ENCODE data around the gene NPR1.
"Not testable (repeated sequence)": the region's sequence is repeated elsewhere in the genome, so short reads cannot be mapped to it uniquely, and the experiment has no call there.

NPR1 gene

DNA sequence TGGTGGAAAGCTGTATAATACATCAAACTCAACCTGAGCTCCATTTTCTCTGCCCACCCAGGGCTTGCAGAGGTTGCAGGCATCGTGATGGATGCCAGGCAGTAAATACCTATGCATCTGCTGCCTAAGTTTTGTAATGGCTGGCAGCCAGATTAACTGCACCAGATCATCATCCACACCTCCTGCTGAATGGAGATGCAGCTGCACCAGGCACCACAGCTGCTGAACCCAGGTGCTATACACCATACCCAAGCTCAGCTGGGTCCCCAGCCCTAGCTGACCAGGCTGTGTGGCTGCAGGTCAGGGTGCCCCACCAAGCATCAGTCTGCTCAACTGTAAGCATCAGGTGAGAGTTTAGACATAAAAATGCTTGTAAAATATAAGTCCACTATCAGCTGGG, 26.7 kb upstream of the NPR1 start:
- DNase-seq = peak; percentile 41

DNA sequence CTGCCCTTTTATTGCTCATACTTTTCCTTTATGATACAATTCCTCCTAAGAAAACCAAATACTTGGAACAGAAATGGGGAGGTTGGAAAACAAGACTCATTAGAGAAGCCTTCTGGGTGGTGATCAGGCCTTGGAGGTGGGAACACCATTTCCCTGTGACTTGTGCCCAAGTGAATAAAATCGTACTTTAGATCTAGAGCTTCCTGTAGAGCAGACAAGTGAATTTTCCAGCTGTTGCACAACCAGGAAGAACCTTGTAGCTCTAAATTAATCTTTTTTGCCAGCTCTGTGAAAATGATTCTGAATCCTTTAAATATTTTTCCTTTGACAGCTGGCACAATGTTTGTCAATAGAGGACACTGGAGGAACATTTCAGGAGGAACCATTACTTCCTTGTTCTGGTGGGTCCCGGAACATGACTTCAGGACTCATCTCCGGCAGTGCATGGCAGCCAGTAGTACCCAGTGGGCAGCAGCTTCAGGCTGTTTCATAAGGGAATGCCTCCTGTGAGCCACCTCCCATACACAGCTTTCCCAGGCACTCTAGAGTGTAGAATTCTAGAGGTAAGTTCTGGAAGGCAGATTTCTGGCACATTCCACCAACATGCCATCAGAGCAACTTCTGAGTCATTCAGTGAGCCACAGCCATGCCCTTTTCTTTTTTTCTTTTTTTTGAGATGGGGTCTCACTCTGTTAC, 25.5 kb upstream of the NPR1 start:
- DNase-seq = peak; percentile 41

DNA sequence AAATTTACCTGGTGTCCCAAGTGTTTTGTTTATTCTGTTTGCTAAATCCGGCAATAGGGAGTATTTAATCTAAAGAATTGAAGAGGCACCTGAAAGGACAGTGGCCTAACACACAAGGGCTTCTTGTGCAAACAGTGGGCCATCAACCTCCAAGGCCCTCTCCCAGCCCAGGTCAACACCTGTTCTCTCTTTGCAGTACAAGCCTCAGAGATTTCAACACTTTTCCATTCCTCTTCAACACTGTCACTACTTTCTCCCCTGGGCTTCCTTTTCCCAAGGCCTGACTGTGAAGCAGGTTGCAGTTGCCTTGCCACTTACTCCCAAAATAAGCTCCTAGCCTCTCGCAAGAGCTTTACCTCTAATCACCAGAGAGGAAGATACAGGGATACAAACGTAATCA, 23.2 kb upstream of the NPR1 start:
- DNase-seq = peak; percentile 12

DNA sequence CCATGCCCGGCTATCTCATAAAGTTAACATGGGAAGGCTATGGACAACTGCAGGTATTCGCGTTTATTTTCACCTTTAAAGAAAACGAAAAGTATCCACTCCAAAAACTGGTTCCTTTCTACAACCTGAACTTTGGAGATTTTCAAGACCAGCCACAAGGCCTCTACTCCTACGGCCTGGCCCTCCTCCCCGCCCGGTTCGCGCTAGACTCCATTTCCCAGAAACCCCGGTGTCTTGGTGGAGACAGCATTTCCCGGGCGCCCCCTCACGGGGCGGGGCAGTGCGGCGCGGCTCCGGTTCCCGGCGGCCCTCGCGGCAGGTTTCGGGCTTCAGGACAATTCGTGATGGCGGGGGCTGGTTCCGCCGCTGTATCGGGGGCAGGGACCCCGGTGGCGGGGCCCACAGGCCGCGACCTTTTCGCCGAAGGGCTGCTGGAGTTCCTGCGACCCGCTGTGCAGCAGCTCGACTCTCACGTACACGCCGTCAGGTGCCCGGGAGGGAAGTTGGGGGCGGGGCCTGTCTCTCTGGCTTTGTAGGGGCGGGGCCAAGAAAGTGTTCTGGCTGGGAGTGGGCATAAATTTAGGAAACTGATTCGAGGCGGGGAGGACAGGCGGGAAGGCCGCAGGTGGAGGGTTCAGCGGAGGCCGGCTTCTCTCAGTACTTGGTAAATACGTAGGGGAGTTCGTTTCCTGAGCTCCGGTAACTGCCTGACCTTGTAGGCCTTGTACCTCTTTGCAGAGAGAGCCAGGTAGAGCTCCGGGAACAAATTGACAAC, 19.9 kb upstream of the NPR1 start, which contains the start of gene SNAPIN:
SNAPIN (plus strand) TSS at position 304 of the 775 bp plus-strand sequence; CDS start at position 345, 41 bp downstream.
- DNase-seq = peak; percentile 97

DNA sequence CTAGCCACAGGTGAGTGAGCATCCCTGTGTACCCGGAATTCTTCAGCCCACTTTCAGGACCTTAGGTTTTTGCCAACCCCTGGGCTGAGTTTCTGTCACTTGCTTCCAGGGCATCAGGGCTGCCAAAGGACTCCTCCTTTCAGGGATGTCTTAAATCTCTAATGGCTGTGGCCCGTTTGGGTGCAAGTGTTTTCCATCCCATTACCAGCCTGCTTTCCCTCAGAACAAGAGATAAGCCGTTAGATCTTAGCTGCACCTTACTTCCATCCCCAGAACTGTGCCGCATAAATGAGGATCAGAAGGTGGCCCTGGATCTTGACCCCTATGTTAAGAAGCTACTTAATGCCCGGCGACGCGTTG, 19.3 kb upstream of the NPR1 start:
- DNase-seq = no peak

DNA sequence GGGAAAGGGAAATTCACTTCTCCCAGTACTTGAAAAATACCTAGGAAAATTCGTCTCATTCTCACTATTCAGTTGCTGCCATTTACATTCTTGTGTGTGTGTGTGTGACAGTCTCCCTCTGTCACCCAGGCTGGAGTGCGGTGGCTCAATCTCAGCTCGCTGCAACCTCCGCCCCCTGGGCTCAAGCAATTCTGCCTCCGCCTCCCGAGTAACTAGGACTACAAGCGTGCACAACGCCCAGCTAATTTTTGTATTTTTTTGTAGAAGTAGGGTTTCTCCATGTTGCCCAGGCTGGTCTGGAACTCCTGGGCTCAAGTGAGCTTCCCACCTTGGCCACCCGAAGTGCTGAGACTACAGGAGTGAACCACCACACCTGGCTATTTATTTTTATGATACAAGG, 18.8 kb upstream of the NPR1 start:
- DNase-seq = peak; percentile 54

DNA sequence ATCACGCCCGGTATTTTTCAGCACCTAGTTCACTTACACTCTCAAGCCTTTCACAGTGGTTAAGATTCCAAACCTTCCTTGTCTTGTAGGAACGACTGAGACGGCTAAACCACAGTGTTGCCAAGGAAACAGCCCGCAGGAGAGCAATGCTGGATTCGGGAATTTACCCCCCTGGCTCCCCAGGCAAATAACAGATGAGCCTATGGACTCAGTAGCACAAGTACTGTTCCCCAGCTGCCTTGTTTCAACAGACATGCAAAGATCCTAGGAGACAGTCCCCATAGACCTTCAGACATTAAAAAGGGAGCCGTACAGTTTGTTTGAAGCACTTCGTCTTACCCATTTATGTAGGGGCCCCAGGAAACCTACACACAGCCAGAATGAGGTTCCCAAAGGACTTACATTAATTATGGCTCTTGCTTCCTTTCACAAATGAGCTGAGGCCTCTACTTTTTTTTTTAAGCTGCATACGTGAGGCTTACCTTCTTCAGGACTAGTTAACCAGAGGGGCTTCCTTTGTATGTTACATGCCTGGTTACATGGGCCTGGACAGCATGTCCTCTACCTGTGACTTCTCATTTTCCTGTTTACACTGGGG, 17.3 kb upstream of the NPR1 start:
- peak; percentile 42 for DNase-seq

DNA sequence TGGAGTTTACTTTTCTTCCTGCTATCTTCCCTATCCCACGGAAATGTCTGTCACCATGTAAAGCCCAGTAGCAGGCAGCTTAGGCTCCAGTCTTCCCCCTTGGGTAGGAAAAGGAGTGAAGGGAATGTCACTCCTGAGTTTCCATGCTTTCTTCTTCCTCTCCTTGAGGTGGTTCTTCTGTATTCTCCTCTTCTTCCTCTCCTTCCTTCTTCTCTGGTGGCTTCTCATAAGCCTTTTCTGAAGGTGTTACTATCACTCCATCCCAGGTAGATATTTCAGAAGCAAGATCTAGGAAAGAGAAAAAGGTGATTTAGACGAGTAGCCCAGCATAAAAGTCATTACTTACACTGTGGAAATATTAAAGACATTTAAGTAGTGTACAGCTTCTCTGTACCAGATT, 16.2 kb upstream of the NPR1 start:
- DNase-seq = peak; percentile 14

DNA sequence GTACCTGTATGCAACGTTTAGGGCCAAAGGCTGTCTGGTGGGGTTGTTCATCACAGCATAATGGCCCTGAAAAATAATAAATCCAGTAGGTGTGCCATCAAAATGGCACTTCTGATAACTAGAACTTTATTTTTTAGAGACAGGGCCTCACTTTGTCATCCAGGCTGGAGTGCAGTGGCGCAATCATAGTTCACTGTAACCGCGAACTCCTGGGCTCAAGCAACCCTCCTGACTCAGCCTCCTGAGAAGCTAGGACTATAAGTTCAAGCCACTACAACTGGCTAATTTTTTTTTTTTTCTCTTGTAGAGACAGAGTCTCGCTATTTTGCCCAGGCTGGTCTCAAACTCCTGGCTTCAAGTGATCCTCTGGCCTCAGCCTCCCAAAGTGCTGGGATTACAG, 15.3 kb upstream of the NPR1 start:
- DNase-seq = peak; percentile 14

DNA sequence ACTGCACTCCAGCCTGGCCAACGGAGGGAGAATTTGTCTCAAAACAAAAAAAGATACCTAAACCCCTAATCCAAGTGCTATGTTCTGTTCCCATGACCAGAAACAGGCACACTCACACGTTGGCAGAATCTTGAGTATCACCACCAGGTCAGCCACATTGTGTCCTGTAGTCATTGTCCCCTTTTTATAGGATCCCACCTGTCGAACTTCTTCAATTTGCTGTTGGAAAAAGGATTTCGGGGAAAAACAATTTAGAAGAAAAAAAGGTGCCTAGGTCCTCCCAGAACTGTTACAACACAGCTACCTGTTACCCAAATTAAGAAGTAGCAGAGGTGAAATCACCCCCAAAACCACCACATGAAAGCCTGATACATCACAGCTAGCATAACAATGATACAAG, 11.0 kb upstream of the NPR1 start:
- DNase-seq = no peak

DNA sequence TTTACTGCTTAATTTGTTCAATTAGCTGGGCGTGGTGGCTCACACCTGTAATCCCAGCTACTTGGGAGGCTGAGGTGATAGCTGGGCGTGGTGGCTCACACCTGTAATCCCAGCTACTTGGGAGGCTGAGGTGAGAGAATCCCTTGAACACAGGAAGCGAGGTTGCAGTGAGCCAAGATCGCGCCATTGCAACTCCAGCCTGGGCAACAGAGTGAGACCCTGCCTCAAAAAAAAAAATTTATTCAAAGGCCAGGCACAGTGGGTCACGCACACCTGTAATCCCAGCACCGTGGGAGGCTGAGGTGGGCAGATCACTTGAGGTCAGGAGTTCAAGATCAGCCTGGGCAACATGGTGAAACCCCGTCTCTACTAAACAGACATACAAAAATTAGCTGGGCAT, 9.8 kb upstream of the NPR1 start:
- DNase-seq = not testable (repeated sequence)

DNA sequence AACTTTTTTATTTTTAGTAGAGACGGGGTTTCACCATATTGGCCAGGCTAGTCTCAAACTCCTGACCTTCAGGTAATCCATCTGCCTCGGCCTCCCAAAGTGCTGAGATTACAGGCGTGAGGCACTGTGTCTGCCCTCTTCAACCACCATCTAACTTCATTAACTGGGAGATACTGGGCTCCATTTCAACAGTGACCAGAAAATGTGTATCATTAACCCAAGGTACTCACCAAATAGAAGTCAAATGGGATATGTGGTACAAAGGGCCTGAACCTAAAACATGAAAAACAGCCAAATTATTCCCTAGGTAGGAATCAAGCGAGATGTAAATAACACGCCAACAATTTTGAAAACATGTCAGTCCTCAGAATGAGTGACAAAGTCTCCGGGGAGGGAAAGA, 8.9 kb upstream of the NPR1 start:
- DNase-seq = no peak

DNA sequence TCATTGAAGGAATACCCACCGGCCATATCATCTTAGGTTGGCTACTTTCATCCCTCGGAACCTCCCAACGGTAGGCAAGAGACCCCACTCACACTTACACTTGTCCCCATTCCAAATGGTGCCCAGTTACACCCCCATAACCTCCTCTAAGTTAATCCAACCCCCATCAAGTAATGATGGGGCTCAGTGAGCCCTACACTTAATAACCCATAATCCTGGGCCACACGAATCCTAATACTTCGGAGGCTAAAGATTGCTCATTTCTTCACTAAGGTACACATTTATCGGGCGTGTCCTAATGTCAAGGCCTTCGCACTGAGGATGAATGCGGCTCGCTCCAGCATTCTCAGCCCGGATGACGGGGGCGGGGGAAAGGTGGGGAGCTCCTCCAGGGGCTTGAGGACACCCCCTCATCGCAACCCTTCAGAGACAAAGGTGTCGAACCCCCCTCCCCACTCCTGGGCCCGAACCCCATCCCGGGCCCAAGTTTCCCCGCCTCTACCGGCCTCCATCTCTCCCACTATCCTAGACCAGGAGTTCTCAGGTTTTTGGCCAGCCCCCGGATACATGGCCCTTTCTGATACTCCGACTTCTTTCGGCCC, 8.1 kb upstream of the NPR1 start:
- no peak for DNase-seq

DNA sequence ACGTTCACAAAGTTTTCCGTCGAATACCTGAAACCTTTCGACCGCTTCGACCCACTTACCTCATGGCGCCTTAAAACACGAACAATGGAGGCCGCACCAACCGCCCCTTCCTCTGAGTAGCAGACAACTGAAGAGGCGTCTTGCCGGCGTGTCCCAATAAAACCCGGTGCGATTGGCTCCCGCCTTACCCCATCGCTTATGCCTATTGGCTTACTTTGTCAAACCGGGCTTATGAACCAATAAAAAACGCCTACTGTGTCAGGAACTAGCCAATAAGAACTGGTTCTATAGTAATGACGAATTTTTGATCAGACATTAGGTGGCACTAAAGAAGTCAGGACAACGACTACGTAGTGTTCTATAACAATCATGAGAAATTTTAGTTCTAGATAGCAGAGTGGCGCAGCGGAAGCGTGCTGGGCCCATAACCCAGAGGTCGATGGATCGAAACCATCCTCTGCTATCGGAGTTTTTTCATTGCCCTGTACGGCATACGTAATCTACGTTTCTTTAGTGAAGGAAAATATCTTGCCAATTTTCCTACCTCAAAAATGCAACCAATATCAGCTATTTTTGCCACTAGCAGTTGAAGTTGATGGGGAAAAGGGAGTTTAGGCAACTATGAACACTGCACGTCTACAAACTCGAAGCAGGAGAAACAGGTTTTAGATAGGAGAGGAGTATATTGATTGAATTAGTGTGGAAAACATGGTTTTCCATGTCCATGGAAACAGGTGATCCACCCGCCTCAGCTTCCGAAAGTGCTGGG, 7.4 kb upstream of the NPR1 start, which contains the start of gene ILF2:
ILF2 (minus strand) TSS at position 135 of the 769 bp plus-strand sequence; CDS start at position 64, 71 bp downstream.
- DNase-seq = peak; percentile 98

DNA sequence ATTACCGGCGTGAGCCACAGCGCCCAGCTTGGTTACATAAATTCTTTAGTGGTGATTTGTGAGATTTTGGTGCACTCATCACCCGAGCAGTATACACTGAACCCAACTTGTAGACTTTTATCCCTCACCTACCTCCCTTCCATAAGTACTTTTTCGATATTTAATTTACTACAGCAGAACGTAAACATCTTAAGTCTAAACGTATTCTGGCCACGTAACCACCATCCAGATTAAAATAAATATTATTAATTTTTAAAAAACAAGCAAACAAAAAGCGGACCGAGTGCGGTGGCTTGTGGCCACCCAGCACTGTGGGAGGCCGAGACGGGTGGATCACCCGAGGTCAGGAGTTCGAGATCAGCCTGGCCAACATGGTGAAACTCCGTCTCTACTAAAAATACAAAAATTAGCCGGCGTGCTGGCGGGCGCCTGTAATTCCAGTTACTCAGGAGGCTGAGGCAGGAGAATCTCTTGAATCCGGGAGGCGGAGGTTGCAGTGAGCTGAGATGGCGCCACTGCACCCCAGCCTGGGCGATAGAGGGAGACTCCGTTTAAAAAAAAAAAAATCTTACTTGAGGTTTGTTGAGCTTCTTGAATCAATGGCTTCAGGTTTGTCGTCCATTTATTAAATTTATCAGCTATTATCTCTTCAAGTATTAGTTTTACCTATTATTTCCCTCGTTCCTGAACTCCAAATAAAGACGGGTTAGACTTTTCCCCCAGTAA, 6.7 kb upstream of the NPR1 start:
- peak; percentile 81 for DNase-seq

DNA sequence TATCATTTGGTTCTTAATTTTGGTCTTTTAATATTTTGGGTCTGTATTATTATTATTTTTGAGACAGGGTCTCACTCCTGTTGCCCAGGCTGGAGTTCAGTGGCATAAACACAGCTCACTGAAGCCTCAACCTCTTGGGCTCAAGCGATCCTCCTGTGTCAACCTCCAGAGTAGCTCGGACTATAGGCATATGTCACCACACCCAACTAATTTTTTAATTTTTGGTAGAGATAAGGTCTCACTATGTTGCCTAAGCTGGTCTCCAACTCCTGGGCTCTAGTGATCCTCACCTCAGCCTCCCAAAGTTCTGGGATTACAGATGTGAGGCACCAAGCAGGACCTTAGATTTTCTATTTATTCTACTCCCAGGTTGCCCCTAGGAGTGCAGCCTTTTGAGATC, 5.0 kb upstream of the NPR1 start:
- DNase-seq = no peak

DNA sequence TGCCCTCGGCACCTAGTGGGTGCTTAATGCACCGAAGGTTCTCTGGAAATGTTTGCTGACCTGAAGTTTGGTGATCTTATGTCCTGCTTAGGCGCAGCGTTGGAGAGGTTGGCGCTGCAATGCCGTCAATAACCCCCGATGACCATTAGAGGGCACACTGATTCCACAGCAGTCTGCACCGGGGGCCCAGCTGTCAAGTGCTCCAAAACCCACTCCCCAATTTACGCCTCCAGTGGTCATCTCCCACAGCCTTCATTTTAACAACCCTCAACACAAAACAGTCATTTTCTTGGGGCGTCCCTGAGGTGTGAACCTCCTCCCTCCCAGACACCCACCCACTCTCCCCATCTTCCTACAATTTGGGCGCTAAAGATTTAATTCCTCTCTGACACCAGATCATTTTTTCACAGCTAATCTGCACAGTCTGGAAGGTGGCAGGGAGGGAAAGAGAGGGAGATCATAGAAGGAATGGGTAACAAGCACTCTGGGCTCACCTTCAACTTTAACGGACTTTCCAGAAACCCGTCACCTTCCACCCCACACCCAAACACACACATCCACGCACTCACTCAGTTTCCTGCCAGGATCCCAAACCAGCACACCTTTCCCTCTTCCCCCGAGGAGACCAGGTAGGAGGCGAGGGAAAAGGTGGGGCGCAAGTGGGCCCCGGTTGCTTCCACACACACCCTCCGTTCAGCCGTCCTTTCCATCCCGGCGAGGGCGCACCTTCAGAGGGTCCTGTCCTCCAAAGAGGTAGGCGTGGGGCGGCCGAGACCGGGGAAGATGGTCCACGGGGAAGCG, 570 bp upstream of the NPR1 start:
- peak; percentile 78 for DNase-seq

DNA sequence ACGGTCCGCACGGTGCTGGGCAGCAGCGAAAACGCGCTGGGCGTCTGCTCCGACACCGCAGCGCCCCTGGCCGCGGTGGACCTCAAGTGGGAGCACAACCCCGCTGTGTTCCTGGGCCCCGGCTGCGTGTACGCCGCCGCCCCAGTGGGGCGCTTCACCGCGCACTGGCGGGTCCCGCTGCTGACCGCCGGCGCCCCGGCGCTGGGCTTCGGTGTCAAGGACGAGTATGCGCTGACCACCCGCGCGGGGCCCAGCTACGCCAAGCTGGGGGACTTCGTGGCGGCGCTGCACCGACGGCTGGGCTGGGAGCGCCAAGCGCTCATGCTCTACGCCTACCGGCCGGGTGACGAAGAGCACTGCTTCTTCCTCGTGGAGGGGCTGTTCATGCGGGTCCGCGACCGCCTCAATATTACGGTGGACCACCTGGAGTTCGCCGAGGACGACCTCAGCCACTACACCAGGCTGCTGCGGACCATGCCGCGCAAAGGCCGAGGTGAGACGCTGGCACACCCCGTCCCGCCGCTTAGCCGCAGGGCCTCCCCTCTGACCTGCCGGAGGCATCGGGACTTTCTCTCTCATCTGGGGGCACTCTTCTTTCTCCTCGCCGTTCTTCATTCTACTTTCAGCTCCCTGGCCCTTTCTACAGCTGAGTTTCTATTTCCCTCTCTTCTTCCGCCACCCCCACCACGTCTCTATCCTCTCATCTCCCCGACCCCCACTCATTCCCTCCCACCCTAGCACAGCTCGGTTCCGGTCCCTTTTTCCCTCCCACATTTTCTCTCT, 1.0 kb downstream of the NPR1 start:
- DNase-seq = peak; percentile 73

DNA sequence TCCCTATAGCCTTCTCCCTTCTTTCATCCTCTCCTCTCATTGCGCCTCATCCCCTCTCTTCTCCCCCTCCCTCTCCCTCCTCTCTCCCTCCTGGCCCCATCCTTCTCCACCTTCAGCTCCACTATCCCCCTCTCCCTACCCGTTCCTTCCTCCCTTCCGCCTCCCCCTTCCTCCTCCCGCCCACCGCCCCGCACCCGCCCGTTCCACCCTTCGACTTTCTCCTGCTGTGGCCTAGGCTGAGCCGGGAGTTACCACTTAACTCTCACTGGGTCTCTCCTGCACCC, 1.6 kb downstream of the NPR1 start:
- DNase-seq = no peak

DNA sequence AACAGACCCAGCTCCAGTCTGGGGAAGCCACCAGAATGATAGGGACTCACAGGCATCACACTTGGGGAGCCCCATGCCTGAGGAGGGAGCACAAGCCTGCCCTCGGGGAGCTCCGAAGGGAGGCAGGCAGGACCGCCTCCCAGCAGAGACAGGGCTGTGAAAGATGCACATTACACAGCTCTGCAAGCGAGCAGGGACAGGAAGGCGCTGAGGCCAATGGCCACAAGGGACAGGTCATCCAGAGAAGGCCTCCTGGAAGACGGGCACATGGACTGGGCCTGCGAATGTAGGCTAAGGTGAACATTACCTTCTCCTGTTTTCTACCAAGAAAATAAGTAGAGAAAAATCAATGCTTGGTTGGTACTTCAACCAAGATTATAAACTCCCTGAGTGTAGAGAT, 4.2 kb downstream of the NPR1 start:
- DNase-seq = no peak

DNA sequence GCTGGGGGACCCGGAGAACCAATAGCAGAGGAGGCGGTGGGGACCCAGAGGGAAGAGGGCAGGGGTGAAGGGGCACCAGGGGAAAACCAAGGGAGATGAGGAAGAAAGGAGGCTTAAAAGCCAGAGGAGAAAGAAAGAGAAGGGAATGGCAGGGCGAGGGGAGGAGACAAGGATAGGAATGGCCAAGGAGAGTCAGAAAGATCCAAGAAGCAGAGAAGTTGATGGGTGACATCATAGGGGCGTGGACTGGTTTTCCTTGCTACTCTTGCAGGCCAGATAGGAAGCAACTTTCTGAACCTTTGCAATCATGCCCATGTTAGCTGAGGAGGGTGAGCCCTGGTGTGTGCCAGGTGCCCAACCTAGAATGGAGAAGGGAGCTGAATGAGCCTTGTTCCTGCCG, 5.4 kb downstream of the NPR1 start:
- no peak for DNase-seq

Measured in activated effector memory CD4-positive, alpha-beta T cell treated with anti-CD3 and anti-CD28 coated beads, Interleukin-2, amount 50 U/mL, for 16 hours (primary cell).